ENCODE data around the gene ACTL6B.

DNA sequence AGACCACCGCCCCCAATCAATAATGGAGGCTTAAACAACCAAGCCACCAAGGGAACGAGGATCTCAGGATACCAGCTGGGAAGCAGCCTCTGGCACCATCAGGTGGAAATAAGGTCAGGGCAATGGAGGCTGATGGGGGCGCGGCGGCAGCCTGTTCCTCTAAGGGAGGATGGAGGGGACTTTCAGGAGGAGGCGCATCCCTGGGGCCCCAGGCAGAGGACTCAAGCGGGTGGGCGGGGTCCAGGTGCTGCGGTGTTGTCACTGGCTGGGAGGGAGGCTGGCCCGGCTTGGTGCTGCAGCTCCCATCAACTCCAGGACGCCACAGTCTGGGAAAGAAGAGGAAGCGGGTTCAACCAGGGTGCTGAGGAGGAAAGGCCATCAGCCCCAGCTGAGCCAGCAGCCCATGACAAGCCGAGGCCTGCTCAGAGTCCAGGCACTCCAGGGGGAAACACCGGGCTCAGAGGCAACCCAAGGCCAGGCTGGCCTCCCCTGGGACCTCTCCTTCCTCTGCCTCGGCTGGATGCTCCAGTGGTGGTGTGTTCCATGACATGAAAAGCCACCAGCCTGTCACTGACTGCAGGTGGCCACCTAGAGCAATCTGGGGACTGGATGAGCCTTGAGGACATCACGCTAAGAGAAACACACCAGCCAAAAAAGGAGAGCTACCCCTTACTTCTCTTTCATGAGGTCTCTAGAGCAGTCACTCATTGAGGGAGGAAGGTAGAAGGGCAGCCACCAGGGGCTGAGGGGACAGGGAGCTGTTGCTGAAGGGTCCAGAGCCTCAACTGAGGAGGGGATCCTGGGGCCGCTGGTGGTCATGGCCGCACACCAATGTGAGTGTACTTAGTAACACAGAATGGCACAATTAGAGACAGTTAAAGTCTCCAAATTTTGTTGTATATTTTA lies 33.2 kb upstream of the ACTL6B start:
- TF ChIP-seq, protein P1, sequence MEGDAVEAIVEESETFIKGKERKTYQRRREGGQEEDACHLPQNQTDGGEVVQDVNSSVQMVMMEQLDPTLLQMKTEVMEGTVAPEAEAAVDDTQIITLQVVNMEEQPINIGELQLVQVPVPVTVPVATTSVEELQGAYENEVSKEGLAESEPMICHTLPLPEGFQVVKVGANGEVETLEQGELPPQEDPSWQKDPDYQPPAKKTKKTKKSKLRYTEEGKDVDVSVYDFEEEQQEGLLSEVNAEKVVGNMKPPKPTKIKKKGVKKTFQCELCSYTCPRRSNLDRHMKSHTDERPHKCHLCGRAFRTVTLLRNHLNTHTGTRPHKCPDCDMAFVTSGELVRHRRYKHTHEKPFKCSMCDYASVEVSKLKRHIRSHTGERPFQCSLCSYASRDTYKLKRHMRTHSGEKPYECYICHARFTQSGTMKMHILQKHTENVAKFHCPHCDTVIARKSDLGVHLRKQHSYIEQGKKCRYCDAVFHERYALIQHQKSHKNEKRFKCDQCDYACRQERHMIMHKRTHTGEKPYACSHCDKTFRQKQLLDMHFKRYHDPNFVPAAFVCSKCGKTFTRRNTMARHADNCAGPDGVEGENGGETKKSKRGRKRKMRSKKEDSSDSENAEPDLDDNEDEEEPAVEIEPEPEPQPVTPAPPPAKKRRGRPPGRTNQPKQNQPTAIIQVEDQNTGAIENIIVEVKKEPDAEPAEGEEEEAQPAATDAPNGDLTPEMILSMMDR (IDR thresholded peaks at IDR 0.05) = no peak
- TF ChIP-seq ZFX (IDR thresholded peaks at IDR 0.05; ENCODE audit: borderline replicate concordance) = no peak

Measured in 22Rv1 (cell line).